ENCODE measurements around the gene POU4F3. TPM values are rescaled to one million over a fixed set of nuclear protein-coding genes. Genes with fewer than 3 reads are reported as not detected.

The POU4F3 gene
- total RNA-seq, 2 donors from 2014 or later: 0.27 to 0.46 TPM

DNA sequence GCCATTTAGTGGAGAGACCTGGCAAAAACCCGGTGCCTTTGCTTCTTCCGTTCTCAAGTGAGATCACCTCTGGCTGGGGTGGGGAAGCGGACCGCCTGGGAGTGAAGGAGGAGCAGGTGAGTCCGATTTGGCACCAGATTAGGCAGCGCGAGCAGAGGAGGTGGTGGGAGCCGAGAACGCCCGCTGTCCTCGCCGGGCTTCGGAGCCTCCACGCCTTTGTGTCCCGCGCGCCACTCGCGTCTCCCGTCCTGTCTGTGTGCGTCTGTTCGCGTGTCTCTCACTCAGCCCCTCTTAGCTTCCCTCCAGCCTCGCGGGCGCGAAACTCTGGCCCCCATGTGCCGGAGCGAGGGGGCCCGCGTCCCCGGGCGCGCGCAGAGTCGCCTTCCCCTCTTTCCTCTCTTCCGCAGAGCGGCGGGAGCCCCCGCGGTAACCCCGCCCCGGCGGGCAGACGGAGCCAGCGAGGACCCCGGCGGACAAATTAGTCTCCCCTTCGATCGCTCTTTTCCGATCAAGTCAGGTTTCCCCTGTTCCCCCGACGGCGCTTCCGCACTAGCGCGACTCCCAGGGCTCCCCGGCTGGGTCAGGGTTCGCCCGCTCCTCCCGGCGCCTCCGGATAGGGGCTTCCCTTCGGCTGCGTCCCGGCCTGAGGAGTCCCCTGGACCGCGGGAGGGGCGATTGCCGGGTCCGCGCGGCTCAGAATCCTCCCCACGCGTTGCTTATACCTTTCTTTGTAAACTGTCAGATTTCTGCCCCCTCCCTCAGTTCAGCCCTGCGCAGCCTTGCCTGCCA, 7.1 kb downstream of the POU4F3 start:
- peak; percentile 84 for DNase-seq
- 1% methylated on average over 47 to 76 of the region's 76 CpGs for WGBS, 2 experiments (ENCODE audit: insufficient coverage in 1 of 2, insufficient read length in 1 of 2)
- Mint-ChIP-seq H3K4me1 (peaks cover 7% of the 10 kb centered on the region), H3K4me3 (peak overlapping the region; percentile 56), H3K27ac (no peak overlapping the region), H3K36me3 (ENCODE audit: low read depth) (no peaks in the 10 kb centered on the region), H3K9me3 (no peaks in the 10 kb centered on the region), H3K27me3 (ENCODE audit: insufficient read depth) (peaks cover 99% of the 10 kb centered on the region)
- no peak for TF ChIP-seq CTCF (conservative IDR thresholded peaks at IDR 0.05)
- Histone ChIP-seq H3K27me3 (ENCODE audit: control insufficient read depth, insufficient read depth, low read length, poor library complexity, severe bottlenecking) (peaks cover 97% of the 10 kb centered on the region), H3K9me3 (ENCODE audit: control insufficient read depth, low read length) (no peaks in the 10 kb centered on the region), H3K4me1 (ENCODE audit: control insufficient read depth, insufficient read depth, low read length) (no peaks in the 10 kb centered on the region), H3K36me3 (ENCODE audit: control insufficient read depth, insufficient read depth, low read length) (no peaks in the 10 kb centered on the region), H3K9ac (ENCODE audit: extremely low read depth, low read length, poor library complexity, severe bottlenecking) (no peak overlapping the region), H3K27ac (ENCODE audit: low read depth, low read length) (no peak overlapping the region), H3K4me3 (ENCODE audit: low read length) (peak overlapping the region; percentile 71)

- no peak overlapping the region for H3K4me3 Mint-ChIP-seq
- peaks cover 2% of the 10 kb centered on the region for H3K4me1 Mint-ChIP-seq
- H3K27me3 Mint-ChIP-seq (ENCODE audit: insufficient read depth): peaks cover 12% of the 10 kb centered on the region
Measured at GRCh38 chr5:146357126-146357525, 18.5 kb downstream of the POU4F3 start.

DNA sequence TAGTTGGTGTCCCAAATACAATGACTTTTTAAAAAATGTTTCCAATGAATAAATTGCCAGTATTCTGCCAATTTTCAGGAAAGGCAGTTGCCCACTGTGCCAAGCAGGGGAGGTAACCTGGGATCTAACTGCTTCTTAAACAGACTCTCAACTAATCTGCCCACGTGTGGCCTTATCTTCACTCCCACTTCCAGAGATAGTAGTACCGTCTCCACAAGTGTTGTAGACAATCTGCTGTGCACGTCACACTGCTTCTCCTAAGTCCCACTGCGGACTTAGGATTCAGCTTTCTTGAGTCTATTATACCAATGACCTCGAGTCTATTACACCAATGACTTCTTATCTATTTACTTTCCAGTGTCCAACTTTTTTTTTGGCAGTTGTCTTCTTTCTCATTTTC, 21.2 kb downstream of the POU4F3 start:
- Mint-ChIP-seq H3K9me3 (no peaks in the 10 kb centered on the region), H3K27ac (no peak overlapping the region), H3K27me3 (ENCODE audit: insufficient read depth) (peaks cover 13% of the 10 kb centered on the region), H3K36me3 (ENCODE audit: low read depth) (no peaks in the 10 kb centered on the region), H3K4me1 (peaks cover 2% of the 10 kb centered on the region), H3K4me3 (no peak overlapping the region)
- WGBS, 2 experiments (ENCODE audit: insufficient coverage in 1 of 2, insufficient read length in 1 of 2): 82 to 95% methylated on average over 4 to 5 of the region's 5 CpGs
- Histone ChIP-seq H3K9ac (ENCODE audit: extremely low read depth, low read length, poor library complexity, severe bottlenecking) (no peak overlapping the region), H3K9me3 (ENCODE audit: control insufficient read depth, low read length) (no peaks in the 10 kb centered on the region), H3K4me1 (ENCODE audit: control insufficient read depth, insufficient read depth, low read length) (no peaks in the 10 kb centered on the region), H3K36me3 (ENCODE audit: control insufficient read depth, insufficient read depth, low read length) (no peaks in the 10 kb centered on the region), H3K4me3 (ENCODE audit: low read length) (no peak overlapping the region), H3K27ac (ENCODE audit: low read depth, low read length) (no peak overlapping the region), H3K27me3 (ENCODE audit: control insufficient read depth, insufficient read depth, low read length, poor library complexity, severe bottlenecking) (peaks cover 4% of the 10 kb centered on the region)
- DNase-seq: no peak
- TF ChIP-seq CTCF (conservative IDR thresholded peaks at IDR 0.05): no peak

More at GRCh38 chr5:146357126-146357525, 18.5 kb downstream of the POU4F3 start:
- no peak overlapping the region for H3K27ac Mint-ChIP-seq
- TF ChIP-seq CTCF (conservative IDR thresholded peaks at IDR 0.05): no peak
- H3K27ac ChIP-seq (ENCODE audit: low read depth, low read length): no peak overlapping the region
- no peaks in the 10 kb centered on the region for H3K36me3 Mint-ChIP-seq (ENCODE audit: low read depth)
- H3K9me3 ChIP-seq (ENCODE audit: control insufficient read depth, low read length): no peaks in the 10 kb centered on the region
- H3K36me3 ChIP-seq (ENCODE audit: control insufficient read depth, insufficient read depth, low read length): no peaks in the 10 kb centered on the region
- no peak overlapping the region for H3K4me3 ChIP-seq (ENCODE audit: low read length)
- H3K27me3 ChIP-seq (ENCODE audit: control insufficient read depth, insufficient read depth, low read length, poor library complexity, severe bottlenecking): peaks cover 4% of the 10 kb centered on the region
- no peaks in the 10 kb centered on the region for H3K9me3 Mint-ChIP-seq
- no peak for DNase-seq
- H3K4me1 ChIP-seq (ENCODE audit: control insufficient read depth, insufficient read depth, low read length): no peaks in the 10 kb centered on the region
- H3K9ac ChIP-seq (ENCODE audit: extremely low read depth, low read length, poor library complexity, severe bottlenecking): no peak overlapping the region
